HEK293 (cell line): ENCODE measurements around the gene ARHGEF28.

Experiments used
- CTCF ChIA-PET: fragments of 350-600 bp; formaldehyde crosslinking; extraction: SDS; loops from one replicate; lab custom pipeline; 2021; ENCODE audit warnings: antibody characterized with exemption; lab: Yijun Ruan, JAX
- POLR2A ChIA-PET: fragments of 300-600 bp; formaldehyde crosslinking; extraction: SDS; loops from one replicate; lab custom pipeline; 2020; ENCODE audit warnings: antibody characterized with exemption, inconsistent platforms; lab: Yijun Ruan, JAX
- H3K27ac ChIP-seq: fragments of 200-500 bp; sonication (Bioruptor generic); 2 replicates; pipeline ENCODE4 v1.5.1; 2014; ENCODE audit warnings: low read depth, low read length, control low read depth, inconsistent platforms; ENCODE audit errors: extremely low read depth
- H3K36me3 ChIP-seq, 2 experiments: fragments of 200-500 bp in 1 of 2; sonication (Bioruptor generic) in 1 of 2; 1 replicate in 1 of 2; 2 replicates in 1 of 2; pipeline ENCODE4 v1.5.1; 2014 to 2017; ENCODE audit warnings: inconsistent platforms in 2 of 2, low read length in 2 of 2; ENCODE audit not compliant: control insufficient read depth in 2 of 2, insufficient read depth in 1 of 2
- H3K4me1 ChIP-seq: fragments of 200-500 bp; sonication (Bioruptor generic); 2 replicates; pipeline ENCODE4 v1.5.1; 2014; ENCODE audit warnings: mild to moderate bottlenecking, low read length, inconsistent platforms; ENCODE audit not compliant: control insufficient read depth, insufficient read depth
- H3K4me3 ChIP-seq: 2 replicates; pipeline ENCODE4 v1.5.1; 2011; ENCODE audit warnings: low read depth, mild to moderate bottlenecking, control low read depth, low read length, moderate library complexity
- H3K9me3 ChIP-seq: fragments of 200-500 bp; sonication (Bioruptor generic); 2 replicates; pipeline ENCODE4 v1.5.1; 2014; ENCODE audit warnings: low read depth, low read length, inconsistent platforms; ENCODE audit not compliant: control insufficient read depth, insufficient read depth
- HIC1 ChIP-seq: fragments of 450-650 bp; formaldehyde crosslinking; IDR thresholded peaks from 2 replicates; pipeline ENCODE4 v1.5.1; 2016; ENCODE audit warnings: missing biosample characterization, missing genetic modification characterization
- HOXC10 ChIP-seq: sonication (generic); formaldehyde crosslinking; IDR thresholded peaks from 2 replicates; pipeline ENCODE4 v1.8.1; 2023; ENCODE audit warnings: mild to moderate bottlenecking, missing genetic modification reagents
- KLF7 ChIP-seq: fragments of 450-650 bp; formaldehyde crosslinking; IDR thresholded peaks from 2 replicates; pipeline ENCODE4 v1.5.1; 2016; ENCODE audit warnings: missing biosample characterization, missing genetic modification characterization, borderline replicate concordance
- MEIS1 ChIP-seq: sonication (generic); formaldehyde crosslinking; IDR thresholded peaks from 2 replicates; pipeline ENCODE4 v1.8.1; 2022; ENCODE audit warnings: missing genetic modification reagents, mild to moderate bottlenecking, borderline replicate concordance
- OVOL3 ChIP-seq: fragments of 450-650 bp; formaldehyde crosslinking; IDR thresholded peaks from 2 replicates; pipeline ENCODE4 v1.5.1; 2016; ENCODE audit warnings: missing biosample characterization, missing genetic modification characterization
- ZBTB1 ChIP-seq: fragments of 450-650 bp; formaldehyde crosslinking; IDR thresholded peaks from 2 replicates; pipeline ENCODE4 v1.5.1; 2016; ENCODE audit warnings: missing biosample characterization, missing genetic modification characterization
- ZBTB49 ChIP-seq: fragments of 450-650 bp; formaldehyde crosslinking; IDR thresholded peaks from 2 replicates; pipeline ENCODE4 v1.5.1; 2016; ENCODE audit warnings: missing biosample characterization, missing genetic modification characterization, low read depth
- ZBTB6 ChIP-seq: fragments of 450-650 bp; formaldehyde crosslinking; IDR thresholded peaks from 2 replicates; pipeline ENCODE4 v1.5.1; 2017; ENCODE audit warnings: missing biosample characterization, missing genetic modification characterization
- ZBTB7A ChIP-seq: fragments of 450-650 bp; formaldehyde crosslinking; IDR thresholded peaks from 2 replicates; pipeline ENCODE4 v1.5.1; 2016; ENCODE audit warnings: low read depth, missing biosample characterization, missing genetic modification characterization
- ZFP69B ChIP-seq: fragments of 450-650 bp; formaldehyde crosslinking; IDR thresholded peaks from 2 replicates; pipeline ENCODE4 v1.5.1; 2016; ENCODE audit warnings: missing biosample characterization, missing genetic modification characterization
- ZNF132 ChIP-seq: fragments of 450-650 bp; formaldehyde crosslinking; IDR thresholded peaks from 2 replicates; pipeline ENCODE4 v1.5.1; 2017; ENCODE audit warnings: missing biosample characterization, missing genetic modification characterization, borderline replicate concordance
- ZNF2 ChIP-seq: fragments of 450-650 bp; formaldehyde crosslinking; IDR thresholded peaks from 2 replicates; pipeline ENCODE4 v1.5.1; 2016; ENCODE audit warnings: missing biosample characterization, missing genetic modification characterization
- ZNF280D ChIP-seq: fragments of 450-650 bp; formaldehyde crosslinking; IDR thresholded peaks from 2 replicates; pipeline ENCODE4 v1.5.1; 2016; ENCODE audit warnings: missing biosample characterization, missing genetic modification characterization
- ZNF362 ChIP-seq: fragments of 450-650 bp; formaldehyde crosslinking; IDR thresholded peaks from 2 replicates; pipeline ENCODE4 v1.5.1; 2016; ENCODE audit warnings: missing biosample characterization, missing genetic modification characterization
- ZNF398 ChIP-seq: fragments of 450-650 bp; formaldehyde crosslinking; IDR thresholded peaks from 2 replicates; pipeline ENCODE4 v1.5.1; 2017; ENCODE audit warnings: missing biosample characterization, missing genetic modification characterization
- ZNF548 ChIP-seq: fragments of 450-650 bp; formaldehyde crosslinking; IDR thresholded peaks from 2 replicates; pipeline ENCODE4 v1.5.1; 2016; ENCODE audit warnings: missing biosample characterization, missing genetic modification characterization
- ZNF555 ChIP-seq: fragments of 450-650 bp; formaldehyde crosslinking; conservative IDR thresholded peaks from 2 replicates; pipeline ENCODE4 v1.5.1; 2017; ENCODE audit warnings: missing biosample characterization, mild to moderate bottlenecking, missing genetic modification characterization, inconsistent platforms
- ZNF558 ChIP-seq: fragments of 450-650 bp; formaldehyde crosslinking; IDR thresholded peaks from 2 replicates; pipeline ENCODE4 v1.5.1; 2016; ENCODE audit warnings: missing biosample characterization, missing genetic modification characterization
- ZNF610 ChIP-seq: fragments of 450-650 bp; formaldehyde crosslinking; IDR thresholded peaks from 2 replicates; pipeline ENCODE4 v1.5.1; 2016; ENCODE audit warnings: missing biosample characterization, missing genetic modification characterization, borderline replicate concordance
- ZNF664 ChIP-seq: fragments of 450-650 bp; formaldehyde crosslinking; IDR thresholded peaks from 2 replicates; pipeline ENCODE4 v1.5.1; 2016; ENCODE audit warnings: missing biosample characterization, missing genetic modification characterization
- ZNF76 ChIP-seq: fragments of 450-650 bp; formaldehyde crosslinking; IDR thresholded peaks from 2 replicates; pipeline ENCODE4; 2016; ENCODE audit warnings: low read depth, missing biosample characterization, missing genetic modification characterization, borderline replicate concordance
- ZNF792 ChIP-seq: fragments of 450-650 bp; formaldehyde crosslinking; IDR thresholded peaks from 2 replicates; pipeline ENCODE4 v1.5.1; 2016; ENCODE audit warnings: missing biosample characterization, missing genetic modification characterization

The ARHGEF28 gene

GRCh38 chr5:73938938-73939320 is 312.9 kb downstream of the ARHGEF28 start:
- H3K36me3 ChIP-seq: no peaks in the 10 kb centered on the region
- CTCF ChIA-PET: interaction anchor here (0.7 to 1.3 kb wide), 2 partner anchors 25 to 776 kb away, joined by 3 read pairs; no protein-coding TSS in a partner anchor
- POLR2A ChIA-PET: no interaction called here
- TF ChIP-seq ZNF2: no peak
- no peak for TF ChIP-seq HOXC10 (CRISPR knock-in tag)
- no peak for TF ChIP-seq ZBTB49 (tag by site-specific recombination)
- no peak for TF ChIP-seq ZNF280D (tag by site-specific recombination)
- no peak for TF ChIP-seq ZNF362
- TF ChIP-seq ZNF792 (tag by site-specific recombination): no peak
- no peak for TF ChIP-seq OVOL3 (tag by site-specific recombination)
- TF ChIP-seq ZBTB6 (tag by site-specific recombination): no peak
- TF ChIP-seq ZNF76: no peak
- TF ChIP-seq ZFP69B (tag by site-specific recombination): no peak
- TF ChIP-seq MEIS1 (CRISPR knock-in tag): no peak
- no peak for TF ChIP-seq ZNF558 (tag by site-specific recombination)
- TF ChIP-seq ZBTB1 (tag by site-specific recombination): no peak
- TF ChIP-seq KLF7 (tag by site-specific recombination): no peak
- H3K4me3 ChIP-seq: no peak overlapping the region
- no peaks in the 10 kb centered on the region for H3K9me3 ChIP-seq
- H3K27ac ChIP-seq: no peak overlapping the region
- 0 out of 2 replicates have a peak, but pooled peaks cover 5% of the 10 kb centered on the region for H3K4me1 ChIP-seq

- Histone ChIP-seq H3K9me3 (no peaks in the 10 kb centered on the region), H3K36me3 (no peaks in the 10 kb centered on the region), H3K4me1 (0 out of 2 replicates have a peak, but pooled peaks cover 5% of the 10 kb centered on the region), H3K27ac (no peak overlapping the region), H3K4me3 (no peak overlapping the region)
- ChIA-PET CTCF (interaction anchor here (0.7 to 1.3 kb wide), 2 partner anchors 9 to 24 kb away, joined by 3 to 4 read pairs; no protein-coding TSS in a partner anchor), POLR2A (no interaction called here)
- TF ChIP-seq ZNF398 (tag by site-specific recombination) (no peak), ZNF610 (tag by site-specific recombination) (no peak), HIC1 (tag by site-specific recombination) (no peak), ZNF132 (tag by site-specific recombination) (no peak), ZNF548 (tag by site-specific recombination) (no peak), ZNF664 (tag by site-specific recombination) (no peak), ZNF362 (no peak), ZNF555 (tag by site-specific recombination) (no peak), ZFP69B (tag by site-specific recombination) (no peak), ZBTB7A (tag by site-specific recombination) (no peak)
These were observed 313.6 kb downstream of the ARHGEF28 start for GRCh38 chr5:73939557-73939956.
